Liver (tissue), 9 donors: ENCODE data around the gene SORL1. TPM values are rescaled to one million over a fixed set of nuclear protein-coding genes. Genes with fewer than 3 reads are reported as not detected.

ENCODE experiments used
- DNase-seq: peaks from one replicate; pipeline ENCODE4 v3.0.0-alpha.2; 2017; ENCODE audit warnings: low spot score
- H3K27ac ChIP-seq, 2 donors: one replicate each; pipeline ENCODE4 v1.7.0; 2013; ENCODE audit warnings: inconsistent platforms in 2 of 2, low read length in 2 of 2, control low read depth in 1 of 2, low read depth in 1 of 2, mild to moderate bottlenecking in 1 of 2
- H3K27me3 ChIP-seq, 4 donors: one replicate each; pipeline versions ENCODE4 v1.6.1 to v1.7.0; 2013; ENCODE audit warnings: low read length in 3 of 4, inconsistent platforms in 1 of 4, mild to moderate bottlenecking in 1 of 4, moderate library complexity in 1 of 4; ENCODE audit not compliant: control insufficient read depth in 4 of 4, insufficient read depth in 4 of 4
- H3K36me3 ChIP-seq, 4 donors: one replicate each; pipeline versions ENCODE4 v1.6.1 to v1.7.0; 2013; ENCODE audit warnings: low read length in 3 of 4, mild to moderate bottlenecking in 3 of 4, low read depth in 1 of 4, moderate library complexity in 1 of 4; ENCODE audit not compliant: control insufficient read depth in 4 of 4, insufficient read depth in 3 of 4
- H3K4me1 ChIP-seq, 4 donors: one replicate each; pipeline versions ENCODE4 v1.6.1 to v1.7.0; 2013; ENCODE audit warnings: low read length in 3 of 4, mild to moderate bottlenecking in 3 of 4, moderate library complexity in 1 of 4; ENCODE audit not compliant: control insufficient read depth in 4 of 4, insufficient read depth in 4 of 4
- H3K4me3 ChIP-seq, 3 donors: one replicate each; pipeline versions ENCODE4 v1.6.1 to v1.7.0; 2013; ENCODE audit warnings: low read length in 3 of 3, control low read depth in 1 of 3, low read depth in 1 of 3, mild to moderate bottlenecking in 1 of 3
- H3K9ac ChIP-seq, 2 donors: one replicate each; pipeline ENCODE4 v1.7.0; 2013; ENCODE audit warnings: low read length in 2 of 2, mild to moderate bottlenecking in 2 of 2, moderate library complexity in 2 of 2, control low read depth in 1 of 2, low read depth in 1 of 2
- H3K9me3 ChIP-seq, 4 donors: one replicate each; pipeline versions ENCODE4 v1.6.1 to v1.7.0; 2013; ENCODE audit warnings: low read length in 3 of 4; ENCODE audit not compliant: control insufficient read depth in 4 of 4
- EGR1 ChIP-seq, 2 donors: IDR thresholded peaks; 2 replicates each; pipeline ENCODE4 v1.6.1; 2016 to 2018; ENCODE audit warnings: antibody characterized with exemption in 2 of 2, low read depth in 2 of 2
- FOXA1 ChIP-seq: IDR thresholded peaks from 2 replicates; pipeline ENCODE4 v1.6.1; 2016; ENCODE audit warnings: antibody characterized with exemption
- FOXA2 ChIP-seq: IDR thresholded peaks from 2 replicates; pipeline ENCODE4 v1.6.1; 2016; ENCODE audit warnings: antibody characterized with exemption
- GABPA ChIP-seq, 2 donors: IDR thresholded peaks in 1 of 2; conservative IDR thresholded peaks in 1 of 2; 2 replicates each; pipeline ENCODE4 v1.6.1; 2016; ENCODE audit warnings: antibody characterized with exemption in 2 of 2, mild to moderate bottlenecking in 1 of 2, moderate library complexity in 1 of 2
- HNF4A ChIP-seq, 2 donors: conservative IDR thresholded peaks; 2 replicates each; pipeline ENCODE4 v1.6.1; 2016; ENCODE audit warnings: antibody characterized with exemption in 2 of 2, mild to moderate bottlenecking in 2 of 2
- JUND ChIP-seq, 2 donors: IDR thresholded peaks; 2 replicates each; pipeline ENCODE4 v1.6.1; 2016; ENCODE audit warnings: antibody characterized with exemption in 2 of 2
- MAX ChIP-seq: IDR thresholded peaks from 2 replicates; pipeline ENCODE4 v1.6.1; 2016; ENCODE audit warnings: antibody characterized with exemption
- NR2F2 ChIP-seq: IDR thresholded peaks from 2 replicates; pipeline ENCODE4 v1.6.1; 2016; ENCODE audit warnings: antibody characterized with exemption
- RAD21 ChIP-seq, 2 donors: IDR thresholded peaks; 2 replicates each; pipeline ENCODE4 v1.6.1; 2016; ENCODE audit warnings: antibody characterized with exemption in 2 of 2, mild to moderate bottlenecking in 2 of 2
- RXRA ChIP-seq, 2 donors: IDR thresholded peaks; 2 replicates each; pipeline ENCODE4 v1.6.1; 2017 to 2018; ENCODE audit warnings: antibody characterized with exemption in 2 of 2, mild to moderate bottlenecking in 1 of 2
- SP1 ChIP-seq: IDR thresholded peaks from 2 replicates; pipeline ENCODE4 v1.6.1; 2018; ENCODE audit warnings: antibody characterized with exemption, mild to moderate bottlenecking
- TAF1 ChIP-seq: conservative IDR thresholded peaks from 2 replicates; pipeline ENCODE4 v1.6.1; 2016; ENCODE audit warnings: antibody characterized with exemption, mild to moderate bottlenecking
- YY1 ChIP-seq: IDR thresholded peaks from 2 replicates; pipeline ENCODE4 v1.6.1; 2016; ENCODE audit warnings: antibody characterized with exemption, mild to moderate bottlenecking
- ZBTB33 ChIP-seq: IDR thresholded peaks from 2 replicates; pipeline ENCODE4 v1.6.1; 2016; ENCODE audit warnings: antibody characterized with exemption
- WGBS: extraction: QIAGEN DNeasy Blood & Tissue Kit; methylation state at CpG from one replicate; pipeline ENCODE4 v1.1.7; 2013; 5-methylcytosine and 5-hydroxymethylcytosine counted together
- polyA plus RNA-seq, 2 donors: library from polyadenylated mRNA; stranded (reverse) in 1 of 2; unstranded in 1 of 2; fragments of 200-250 nt in 1 of 2; fragments of >200 nt in 1 of 2; fragmentation: Nextera tagmentation in 1 of 2; extraction: Ambion mirVana in 1 of 2; gene quantifications; one replicate each; pipeline versions ENCODE4 v1.2.1 to v1.2.3, GENCODE V29; 2013 to 2015
- total RNA-seq, 2 donors: library from RNA; depleted of rRNA; stranded (reverse); fragments of >200 nt; gene quantifications; one replicate each; pipeline ENCODE4 v1.2.3, GENCODE V29; 2014
- TF ChIP-seq, protein P1 (sequence below): IDR thresholded peaks from 2 replicates; pipeline ENCODE4 v1.6.1; 2016; ENCODE audit warnings: antibody characterized with exemption, mild to moderate bottlenecking
- TF ChIP-seq, protein P2 (sequence below): IDR thresholded peaks from 2 replicates; pipeline ENCODE4 v1.6.1; 2016; ENCODE audit warnings: antibody characterized with exemption
- TF ChIP-seq, protein P3 (sequence below): fragments of 150-350 bp; IDR thresholded peaks from 2 replicates; pipeline ENCODE4 v1.5.1; 2017; ENCODE audit warnings: improper control_type of control experiment, low read depth, low read length; ENCODE audit not compliant: missing input control
- donor health status: healthy.
- donor health status: healthy.
- donor health status: healthy.
- donor health status: healthy.
- donor health status: healthy.

Gene SORL1
- total and polyA plus RNA-seq, 4 donors = 14.6 to 124 (median 25.4) TPM

- TF ChIP-seq, protein P1, sequence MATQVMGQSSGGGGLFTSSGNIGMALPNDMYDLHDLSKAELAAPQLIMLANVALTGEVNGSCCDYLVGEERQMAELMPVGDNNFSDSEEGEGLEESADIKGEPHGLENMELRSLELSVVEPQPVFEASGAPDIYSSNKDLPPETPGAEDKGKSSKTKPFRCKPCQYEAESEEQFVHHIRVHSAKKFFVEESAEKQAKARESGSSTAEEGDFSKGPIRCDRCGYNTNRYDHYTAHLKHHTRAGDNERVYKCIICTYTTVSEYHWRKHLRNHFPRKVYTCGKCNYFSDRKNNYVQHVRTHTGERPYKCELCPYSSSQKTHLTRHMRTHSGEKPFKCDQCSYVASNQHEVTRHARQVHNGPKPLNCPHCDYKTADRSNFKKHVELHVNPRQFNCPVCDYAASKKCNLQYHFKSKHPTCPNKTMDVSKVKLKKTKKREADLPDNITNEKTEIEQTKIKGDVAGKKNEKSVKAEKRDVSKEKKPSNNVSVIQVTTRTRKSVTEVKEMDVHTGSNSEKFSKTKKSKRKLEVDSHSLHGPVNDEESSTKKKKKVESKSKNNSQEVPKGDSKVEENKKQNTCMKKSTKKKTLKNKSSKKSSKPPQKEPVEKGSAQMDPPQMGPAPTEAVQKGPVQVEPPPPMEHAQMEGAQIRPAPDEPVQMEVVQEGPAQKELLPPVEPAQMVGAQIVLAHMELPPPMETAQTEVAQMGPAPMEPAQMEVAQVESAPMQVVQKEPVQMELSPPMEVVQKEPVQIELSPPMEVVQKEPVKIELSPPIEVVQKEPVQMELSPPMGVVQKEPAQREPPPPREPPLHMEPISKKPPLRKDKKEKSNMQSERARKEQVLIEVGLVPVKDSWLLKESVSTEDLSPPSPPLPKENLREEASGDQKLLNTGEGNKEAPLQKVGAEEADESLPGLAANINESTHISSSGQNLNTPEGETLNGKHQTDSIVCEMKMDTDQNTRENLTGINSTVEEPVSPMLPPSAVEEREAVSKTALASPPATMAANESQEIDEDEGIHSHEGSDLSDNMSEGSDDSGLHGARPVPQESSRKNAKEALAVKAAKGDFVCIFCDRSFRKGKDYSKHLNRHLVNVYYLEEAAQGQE = no peak
- TF ChIP-seq ZBTB33 = no peak
- no peak for TF ChIP-seq NR2F2
- no peak for TF ChIP-seq FOXA2
- no peak for TF ChIP-seq MAX
- no peak for TF ChIP-seq FOXA1
- TF ChIP-seq, protein P2, sequence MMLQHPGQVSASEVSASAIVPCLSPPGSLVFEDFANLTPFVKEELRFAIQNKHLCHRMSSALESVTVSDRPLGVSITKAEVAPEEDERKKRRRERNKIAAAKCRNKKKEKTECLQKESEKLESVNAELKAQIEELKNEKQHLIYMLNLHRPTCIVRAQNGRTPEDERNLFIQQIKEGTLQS = no peak
- no peak for TF ChIP-seq EGR1 (IDR thresholded peaks at IDR 0.05; ENCODE audit: low read depth in 2 of 2)
- TF ChIP-seq RXRA (IDR thresholded peaks at IDR 0.05) = no peak
- no peak for TF ChIP-seq GABPA (IDR thresholded peaks at IDR 0.05 in 1 of 2, conservative IDR thresholded peaks at IDR 0.05 in 1 of 2)
- TF ChIP-seq YY1 = no peak
- no peak for TF ChIP-seq HNF4A (conservative IDR thresholded peaks at IDR 0.05)
- TF ChIP-seq, protein P3, sequence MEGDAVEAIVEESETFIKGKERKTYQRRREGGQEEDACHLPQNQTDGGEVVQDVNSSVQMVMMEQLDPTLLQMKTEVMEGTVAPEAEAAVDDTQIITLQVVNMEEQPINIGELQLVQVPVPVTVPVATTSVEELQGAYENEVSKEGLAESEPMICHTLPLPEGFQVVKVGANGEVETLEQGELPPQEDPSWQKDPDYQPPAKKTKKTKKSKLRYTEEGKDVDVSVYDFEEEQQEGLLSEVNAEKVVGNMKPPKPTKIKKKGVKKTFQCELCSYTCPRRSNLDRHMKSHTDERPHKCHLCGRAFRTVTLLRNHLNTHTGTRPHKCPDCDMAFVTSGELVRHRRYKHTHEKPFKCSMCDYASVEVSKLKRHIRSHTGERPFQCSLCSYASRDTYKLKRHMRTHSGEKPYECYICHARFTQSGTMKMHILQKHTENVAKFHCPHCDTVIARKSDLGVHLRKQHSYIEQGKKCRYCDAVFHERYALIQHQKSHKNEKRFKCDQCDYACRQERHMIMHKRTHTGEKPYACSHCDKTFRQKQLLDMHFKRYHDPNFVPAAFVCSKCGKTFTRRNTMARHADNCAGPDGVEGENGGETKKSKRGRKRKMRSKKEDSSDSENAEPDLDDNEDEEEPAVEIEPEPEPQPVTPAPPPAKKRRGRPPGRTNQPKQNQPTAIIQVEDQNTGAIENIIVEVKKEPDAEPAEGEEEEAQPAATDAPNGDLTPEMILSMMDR = no peak
- no peak for TF ChIP-seq JUND (IDR thresholded peaks at IDR 0.05)
- WGBS = 86% methylated on average over 6 of the region's 6 CpGs
- Histone ChIP-seq H3K4me1 (no peaks in the 10 kb centered on the region), H3K9ac (no peak overlapping the region), H3K9me3 (no peaks in the 10 kb centered on the region), H3K4me3 (no peak overlapping the region), H3K27ac (no peak overlapping the region), H3K36me3 (no peaks in the 10 kb centered on the region), H3K27me3 (peaks cover 0 to 2% (median 0%) of the 10 kb centered on the region in 4 donors)
- DNase-seq = no peak
Observed at GRCh38 chr11:121665206-121665838, 213.2 kb downstream of the SORL1 start.

- Histone ChIP-seq H3K4me3 (no peak overlapping the region), H3K36me3 (no peaks in the 10 kb centered on the region), H3K4me1 (no peaks in the 10 kb centered on the region), H3K27ac (no peak overlapping the region), H3K9ac (no peak overlapping the region), H3K27me3 (peaks cover 0 to 2% (median 0%) of the 10 kb centered on the region in 4 donors), H3K9me3 (no peaks in the 10 kb centered on the region)
- DNase-seq = no peak
- WGBS = 84% methylated on average over 1 of the region's 1 CpG
- TF ChIP-seq TAF1 = no peak
- no peak for TF ChIP-seq RXRA (IDR thresholded peaks at IDR 0.05)
- no peak for TF ChIP-seq SP1
- TF ChIP-seq MAX = no peak
- no peak for TF ChIP-seq EGR1 (IDR thresholded peaks at IDR 0.05; ENCODE audit: low read depth in 2 of 2)
- TF ChIP-seq JUND (IDR thresholded peaks at IDR 0.05) = no peak
- TF ChIP-seq YY1 = no peak
- TF ChIP-seq, protein P2 = no peak
- no peak for TF ChIP-seq FOXA1
- no peak for TF ChIP-seq FOXA2
- no peak for TF ChIP-seq RAD21 (IDR thresholded peaks at IDR 0.05)
- TF ChIP-seq ZBTB33 = no peak
Observed at GRCh38 chr11:121667836-121668235, 215.7 kb downstream of the SORL1 start.
